Astrocyte of the spinal cord (primary cell): Measurements from ENCODE around the gene DBF4B.
"Not testable (repeated sequence)": the region's sequence is repeated elsewhere in the genome, so short reads cannot be mapped to it uniquely, and the experiment has no call there.

Experiments used
- DNase-seq: peaks from one replicate; pipeline ENCODE4 v3.0.0; 2011; ENCODE audit warnings: low read depth, low spot score
- H3K4me3 ChIP-seq: 2 replicates; pipeline ENCODE4 v1.5.1; 2011; ENCODE audit warnings: low read depth, mild to moderate bottlenecking, low read length, moderate library complexity
- in situ Hi-C: cut with HindIII; loops from 2 replicates; pipeline ENCODE4 v1.10.0; 2017; ENCODE audit warnings: low sequenced_read_pairs
- TF ChIP-seq, protein P1 (sequence below): IDR thresholded peaks from 2 replicates; pipeline ENCODE4 v1.5.1; 2012; ENCODE audit warnings: low read depth, mild to moderate bottlenecking, low read length, inconsistent platforms

DBF4B gene

DNA sequence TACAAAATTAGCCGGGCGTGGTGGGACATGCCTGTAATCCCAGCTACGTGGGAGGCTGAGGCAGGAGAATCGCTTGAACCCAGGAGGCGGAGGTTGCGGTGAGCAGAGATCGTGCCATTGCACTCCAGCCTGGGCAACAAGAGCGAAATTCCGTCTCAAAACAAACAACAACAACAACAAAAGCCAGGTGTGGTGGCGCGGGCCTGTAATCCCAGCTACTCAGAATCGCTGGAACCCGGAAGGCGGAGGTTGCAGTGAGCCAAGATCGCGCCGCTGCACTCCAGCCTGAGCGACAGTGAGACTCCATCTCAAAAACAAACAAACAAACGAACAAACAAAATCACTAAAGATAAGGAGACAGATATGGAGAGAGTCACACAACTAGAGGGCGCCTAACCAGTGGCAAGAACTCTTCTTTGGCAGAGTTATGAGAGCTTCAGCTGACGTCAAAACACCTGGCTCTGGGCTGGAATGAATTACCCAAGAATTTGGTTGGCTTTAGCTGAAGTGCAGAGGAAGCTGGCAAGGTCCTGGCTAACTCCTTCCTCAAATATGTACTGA lies 17.6 kb upstream of the DBF4B start:
- in situ Hi-C loops, DNase-seq, H3K4me3 ChIP-seq: not testable (repeated sequence)
- TF ChIP-seq, protein P1, sequence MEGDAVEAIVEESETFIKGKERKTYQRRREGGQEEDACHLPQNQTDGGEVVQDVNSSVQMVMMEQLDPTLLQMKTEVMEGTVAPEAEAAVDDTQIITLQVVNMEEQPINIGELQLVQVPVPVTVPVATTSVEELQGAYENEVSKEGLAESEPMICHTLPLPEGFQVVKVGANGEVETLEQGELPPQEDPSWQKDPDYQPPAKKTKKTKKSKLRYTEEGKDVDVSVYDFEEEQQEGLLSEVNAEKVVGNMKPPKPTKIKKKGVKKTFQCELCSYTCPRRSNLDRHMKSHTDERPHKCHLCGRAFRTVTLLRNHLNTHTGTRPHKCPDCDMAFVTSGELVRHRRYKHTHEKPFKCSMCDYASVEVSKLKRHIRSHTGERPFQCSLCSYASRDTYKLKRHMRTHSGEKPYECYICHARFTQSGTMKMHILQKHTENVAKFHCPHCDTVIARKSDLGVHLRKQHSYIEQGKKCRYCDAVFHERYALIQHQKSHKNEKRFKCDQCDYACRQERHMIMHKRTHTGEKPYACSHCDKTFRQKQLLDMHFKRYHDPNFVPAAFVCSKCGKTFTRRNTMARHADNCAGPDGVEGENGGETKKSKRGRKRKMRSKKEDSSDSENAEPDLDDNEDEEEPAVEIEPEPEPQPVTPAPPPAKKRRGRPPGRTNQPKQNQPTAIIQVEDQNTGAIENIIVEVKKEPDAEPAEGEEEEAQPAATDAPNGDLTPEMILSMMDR = peak; percentile 3

- in situ Hi-C loops = no loop called here
- TF ChIP-seq, protein P1 = no peak
- no peak for DNase-seq
- no peak overlapping the region for H3K4me3 ChIP-seq
These were observed 14.9 kb upstream of the DBF4B start for GRCh38 chr17:44693609-44694008.

- DNase-seq, in situ Hi-C loops: not testable (repeated sequence)
These were observed 8.2 kb upstream of the DBF4B start for GRCh38 chr17:44700288-44700687.

DNA sequence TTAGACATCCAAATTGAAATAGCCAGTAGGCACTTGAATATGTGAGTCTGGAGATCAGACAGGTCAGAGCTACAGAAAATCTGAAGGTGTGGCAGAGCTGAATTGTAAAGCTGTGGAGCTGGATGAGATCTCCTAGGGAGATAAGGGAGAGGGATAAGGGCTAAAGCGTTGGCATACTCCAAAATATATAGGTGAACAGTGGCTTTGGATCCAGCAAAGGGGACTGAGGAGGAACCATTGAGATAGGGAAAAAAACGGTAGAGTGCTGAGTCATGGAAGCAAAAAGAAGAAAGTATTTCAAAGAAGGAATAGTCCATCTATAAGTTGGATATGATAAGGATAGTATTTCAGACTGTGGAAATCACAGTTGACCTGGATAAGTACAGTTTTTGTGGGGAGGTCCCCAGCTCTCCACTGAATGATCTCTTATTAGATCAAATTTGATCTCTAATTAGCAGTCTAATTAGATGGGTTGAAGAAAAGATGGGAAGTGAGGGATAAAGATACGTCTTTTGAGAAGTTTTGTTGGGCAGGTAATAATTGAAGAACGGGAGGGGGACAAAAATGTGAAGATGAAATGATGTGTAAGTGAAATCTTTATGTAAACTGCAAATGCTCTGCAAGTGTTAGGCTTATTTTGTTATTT lies 587 bp upstream of the DBF4B start:
- DNase-seq = no peak
- in situ Hi-C loops = no loop called here
- TF ChIP-seq, protein P1 = no peak
- peak overlapping the region; percentile 99 for H3K4me3 ChIP-seq

More at GRCh38 chr17:44700288-44700687, 8.2 kb upstream of the DBF4B start:
- H3K4me3 ChIP-seq = not testable (repeated sequence)

- in situ Hi-C loops = no loop called here
- no peak for DNase-seq
- TF ChIP-seq, protein P1 = no peak
- H3K4me3 ChIP-seq = no peak overlapping the region
These were observed 11.0 kb downstream of the DBF4B start for GRCh38 chr17:44719444-44719843.

GRCh38 chr17:44722254-44722653 lies 13.8 kb downstream of the DBF4B start:
- no peak for DNase-seq
- TF ChIP-seq, protein P1 = no peak
- in situ Hi-C loops = no loop called here
- no peak overlapping the region for H3K4me3 ChIP-seq

DNA sequence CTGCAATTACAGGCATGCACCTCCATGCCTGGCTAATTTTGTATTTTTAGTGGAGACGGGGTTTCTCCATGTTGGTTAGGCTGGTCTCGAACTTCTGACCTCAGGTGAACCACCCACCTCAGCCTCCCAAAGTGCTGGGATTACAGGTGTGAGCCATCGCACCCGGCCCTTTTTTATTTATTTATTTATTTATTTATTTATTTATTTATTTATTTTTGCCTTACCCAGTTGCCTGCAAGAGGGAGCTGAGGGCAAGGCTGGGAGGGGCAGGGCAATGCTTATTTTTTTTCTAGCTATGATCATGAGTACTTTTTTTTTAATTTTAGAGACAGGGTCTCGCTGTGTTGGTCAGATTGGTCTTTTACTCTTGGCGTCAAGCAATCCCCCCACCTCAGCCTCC lies 17.7 kb downstream of the DBF4B start:
- in situ Hi-C loops, H3K4me3 ChIP-seq, DNase-seq: not testable (repeated sequence)
